ENCODE measurements around the gene UFD1.

The UFD1 gene

GRCh38 chr22:19402642-19403191 is 76.3 kb downstream of the UFD1 start:
- Histone ChIP-seq H3K27me3 (ENCODE audit: insufficient read depth, low read length) (no peaks in the 10 kb centered on the region), H3K4me3 (ENCODE audit: low read length) (no peak overlapping the region), H3K9ac (ENCODE audit: low read depth, low read length) (no peak overlapping the region), H3K27ac (ENCODE audit: low read depth, low read length) (no peak overlapping the region), H3K9me3 (ENCODE audit: insufficient read depth, low read depth, low read length) (no peaks in the 10 kb centered on the region), H3K4me1 (ENCODE audit: insufficient read depth, low read length) (no peaks in the 10 kb centered on the region), H3K36me3 (ENCODE audit: insufficient read depth, low read length) (peaks cover 93% of the 10 kb centered on the region)
- WGBS, result over 99% methylated on average over 4 of the region's 4 CpGs

- Histone ChIP-seq H3K27ac (ENCODE audit: low read depth, low read length) (no peak overlapping the region), H3K9ac (ENCODE audit: low read depth, low read length) (no peak overlapping the region), H3K36me3 (ENCODE audit: insufficient read depth, low read length) (peaks cover 93% of the 10 kb centered on the region)
Observed at GRCh38 chr22:19401483-19401882, 77.5 kb downstream of the UFD1 start.

GRCh38 chr22:19400881-19401280 is 78.1 kb downstream of the UFD1 start:
- H3K9ac ChIP-seq (ENCODE audit: low read depth, low read length), result no peak overlapping the region
- H3K27ac ChIP-seq (ENCODE audit: low read depth, low read length), result no peak overlapping the region
- H3K27me3 ChIP-seq (ENCODE audit: insufficient read depth, low read length), result no peaks in the 10 kb centered on the region
- H3K9me3 ChIP-seq (ENCODE audit: insufficient read depth, low read depth, low read length), result no peaks in the 10 kb centered on the region
- WGBS, result 93% methylated on average over 6 of the region's 6 CpGs
- H3K4me1 ChIP-seq (ENCODE audit: insufficient read depth, low read length), result no peaks in the 10 kb centered on the region
- peaks cover 92% of the 10 kb centered on the region for H3K36me3 ChIP-seq (ENCODE audit: insufficient read depth, low read length)
- H3K4me3 ChIP-seq (ENCODE audit: low read length), result no peak overlapping the region

More at GRCh38 chr22:19401483-19401882, 77.5 kb downstream of the UFD1 start:
- Histone ChIP-seq H3K9me3 (ENCODE audit: insufficient read depth, low read depth, low read length) (no peaks in the 10 kb centered on the region), H3K4me1 (ENCODE audit: insufficient read depth, low read length) (no peaks in the 10 kb centered on the region), H3K27me3 (ENCODE audit: insufficient read depth, low read length) (no peaks in the 10 kb centered on the region), H3K4me3 (ENCODE audit: low read length) (no peak overlapping the region)
- 96% methylated on average over 4 of the region's 4 CpGs for WGBS

Measured in HUES64 (cell line).